ENCODE measurements around the gene OSBPL8.

GRCh38 chr12:76399040-76399439 is 160.5 kb downstream of the OSBPL8 start:
- TF ChIP-seq CTCF (IDR thresholded peaks at IDR 0.05) = no peak
- no peak for TF ChIP-seq POLR2A (IDR thresholded peaks at IDR 0.05)
- TF ChIP-seq POLR2AphosphoS5 (IDR thresholded peaks at IDR 0.05) = no peak
- TF ChIP-seq EP300 (IDR thresholded peaks at IDR 0.05) = no peak
